Measurements from ENCODE around the gene ADGRG3. TPM values are rescaled to one million over a fixed set of nuclear protein-coding genes. Genes with fewer than 3 reads are reported as not detected.

Gene ADGRG3
- total and polyA plus RNA-seq, 2 experiments from 2014 or later = not detected

- peak; percentile 15 for TF ChIP-seq CTCF (IDR thresholded peaks at IDR 0.05; ENCODE audit: poor library complexity)
- no peak for TF ChIP-seq EZH2phosphoT487 (IDR thresholded peaks at IDR 0.05; ENCODE audit: low read depth, severe bottlenecking, unreplicated experiment)
- no peak for TF ChIP-seq EZH2 (IDR thresholded peaks at IDR 0.05; ENCODE audit: borderline replicate concordance)
- Histone ChIP-seq H3K27ac (no peak overlapping the region), H3K4me3 (no peak overlapping the region), H3K4me2 (no peak overlapping the region), H3K4me1 (ENCODE audit: insufficient read depth) (no peaks in the 10 kb centered on the region), H3K9me2 (replicated peaks; ENCODE audit: insufficient read depth) (no peaks in the 10 kb centered on the region), H4K20me1 (ENCODE audit: insufficient read depth, poor library complexity, severe bottlenecking) (no peaks in the 10 kb centered on the region), H2AFZ (no peak overlapping the region), H3K79me2 (no peaks in the 10 kb centered on the region), H3K27me3 (no peaks in the 10 kb centered on the region), H3K36me3 (replicated peaks; ENCODE audit: insufficient read depth, low read depth) (no peaks in the 10 kb centered on the region), H3K9me3 (ENCODE audit: low read depth) (no peaks in the 10 kb centered on the region)
- DNase-seq (ENCODE audit: low spot score) = no peak
- 70% methylated on average over 5 of the region's 5 CpGs for WGBS (ENCODE audit: low lambda C conversion rate, missing lambda C conversion rate)
These were observed 12.8 kb downstream of the ADGRG3 start for GRCh38 chr16:57680842-57681375.

- no peaks in the 10 kb centered on the region for H3K79me2 ChIP-seq
- no peak overlapping the region for H3K4me3 ChIP-seq
- no peak overlapping the region for H3K27ac ChIP-seq
- TF ChIP-seq EZH2phosphoT487 (IDR thresholded peaks at IDR 0.05; ENCODE audit: low read depth, severe bottlenecking, unreplicated experiment) (no peak), CTCF (IDR thresholded peaks at IDR 0.05; ENCODE audit: poor library complexity) (no peak), EZH2 (IDR thresholded peaks at IDR 0.05; ENCODE audit: borderline replicate concordance) (no peak)
- no peak for DNase-seq (ENCODE audit: low spot score)
- no peaks in the 10 kb centered on the region for H4K20me1 ChIP-seq (ENCODE audit: insufficient read depth, poor library complexity, severe bottlenecking)
- no peaks in the 10 kb centered on the region for H3K9me2 ChIP-seq (replicated peaks; ENCODE audit: insufficient read depth)
- H3K4me2 ChIP-seq = no peak overlapping the region
- no peaks in the 10 kb centered on the region for H3K36me3 ChIP-seq (replicated peaks; ENCODE audit: insufficient read depth, low read depth)
- H3K9me3 ChIP-seq (ENCODE audit: low read depth) = no peaks in the 10 kb centered on the region
- no peak overlapping the region for H2AFZ ChIP-seq
- 97% methylated on average over 13 of the region's 13 CpGs for WGBS (ENCODE audit: low lambda C conversion rate, missing lambda C conversion rate)
- no peaks in the 10 kb centered on the region for H3K27me3 ChIP-seq
- H3K4me1 ChIP-seq (ENCODE audit: insufficient read depth) = no peaks in the 10 kb centered on the region
These were observed 14.0 kb downstream of the ADGRG3 start for GRCh38 chr16:57681950-57682728.

- WGBS (ENCODE audit: low lambda C conversion rate, missing lambda C conversion rate) = 86% methylated on average over 11 of the region's 11 CpGs
- no peak for TF ChIP-seq CTCF (IDR thresholded peaks at IDR 0.05; ENCODE audit: poor library complexity)
- no peak for TF ChIP-seq EZH2phosphoT487 (IDR thresholded peaks at IDR 0.05; ENCODE audit: low read depth, severe bottlenecking, unreplicated experiment)
- no peak for TF ChIP-seq EZH2 (IDR thresholded peaks at IDR 0.05; ENCODE audit: borderline replicate concordance)
- no peaks in the 10 kb centered on the region for H3K4me1 ChIP-seq (ENCODE audit: insufficient read depth)
- H3K4me3 ChIP-seq = no peak overlapping the region
- H3K27ac ChIP-seq = no peak overlapping the region
- H3K36me3 ChIP-seq (replicated peaks; ENCODE audit: insufficient read depth, low read depth) = no peaks in the 10 kb centered on the region
- H4K20me1 ChIP-seq (ENCODE audit: insufficient read depth, poor library complexity, severe bottlenecking) = no peaks in the 10 kb centered on the region
- H3K9me3 ChIP-seq (ENCODE audit: low read depth) = no peaks in the 10 kb centered on the region
- no peaks in the 10 kb centered on the region for H3K79me2 ChIP-seq
- no peak overlapping the region for H2AFZ ChIP-seq
- no peaks in the 10 kb centered on the region for H3K9me2 ChIP-seq (replicated peaks; ENCODE audit: insufficient read depth)
- H3K27me3 ChIP-seq = no peaks in the 10 kb centered on the region
- DNase-seq (ENCODE audit: low spot score) = no peak
- no peak overlapping the region for H3K4me2 ChIP-seq
These were observed 14.9 kb downstream of the ADGRG3 start for GRCh38 chr16:57682809-57683635.
